Measurements from ENCODE around the gene FAM181A.

- TF ChIP-seq CTCF (IDR thresholded peaks at IDR 0.05; ENCODE audit: borderline replicate concordance, extremely low read depth, low read length, poor library complexity, severe bottlenecking) (no peak), EZH2 (IDR thresholded peaks at IDR 0.05; ENCODE audit: borderline replicate concordance, low read depth, low read length, severe bottlenecking) (no peak)
These were observed 17.6 kb upstream of the FAM181A start for GRCh38 chr14:93909429-93910128.

Data from DND-41 (cell line).